SU-DHL-6 (cell line): Measurements from ENCODE around the gene GPAM.

ENCODE experiments used
- H2AFZ ChIP-seq: fragments of 200-600 bp; sonication (generic); 2 replicates; pipeline ENCODE4 v1.6.1; 2014; ENCODE audit warnings: low read depth, mild to moderate bottlenecking, moderate library complexity, mixed read lengths, antibody characterized with exemption, low read length; ENCODE audit not compliant: severe bottlenecking
- H3F3A ChIP-seq: fragments of 200-600 bp; shearing (Covaris generic); 2 replicates; pipeline ENCODE4 v1.6.0; 2016; ENCODE audit warnings: antibody characterized with exemption, mild to moderate bottlenecking; ENCODE audit not compliant: insufficient read depth
- H3K27ac ChIP-seq: fragments of 200-600 bp; sonication (generic); 2 replicates; pipeline ENCODE4 v1.5.1; 2016; ENCODE audit warnings: low read depth, mild to moderate bottlenecking, low read length, moderate library complexity, mixed read lengths
- H3K27me3 ChIP-seq: fragments of 200-600 bp; sonication (generic), shearing (Covaris generic); 2 replicates; pipeline ENCODE4 v1.6.0; 2014; ENCODE audit warnings: mild to moderate bottlenecking, low read length
- H3K36me3 ChIP-seq: fragments of 200-600 bp; sonication (generic); 2 replicates; pipeline ENCODE4 v1.6.1; 2014; ENCODE audit warnings: mild to moderate bottlenecking, low read length, mixed read lengths
- H3K4me2 ChIP-seq: fragments of 300-600, 200-600 bp; shearing (Covaris generic), sonication (generic); 2 replicates; pipeline ENCODE4 v1.6.0; 2014; ENCODE audit warnings: low read length, low read depth, mild to moderate bottlenecking; ENCODE audit not compliant: poor library complexity, severe bottlenecking
- H3K4me3 ChIP-seq: fragments of 200-600 bp; sonication (generic); 2 replicates; pipeline ENCODE4 v1.5.1; 2014; ENCODE audit warnings: antibody characterized with exemption, low read length, mild to moderate bottlenecking, mixed read lengths; ENCODE audit not compliant: insufficient read depth, poor library complexity, severe bottlenecking
- H3K79me2 ChIP-seq: fragments of 200-600 bp; sonication (generic); 2 replicates; pipeline ENCODE4 v1.6.1; 2014; ENCODE audit warnings: mild to moderate bottlenecking, low read length, moderate library complexity; ENCODE audit not compliant: insufficient read depth
- H3K9ac ChIP-seq: fragments of 200-600 bp; sonication (generic); 2 replicates; pipeline ENCODE4 v1.7.0; 2014; ENCODE audit warnings: mild to moderate bottlenecking, low read length
- H3K9me2 ChIP-seq: fragments of 200-600 bp; sonication (generic); replicated peaks from 2 replicates; pipeline ENCODE4 v1.6.1; 2014; ENCODE audit warnings: low read length; ENCODE audit not compliant: insufficient read depth
- H3K9me3 ChIP-seq: fragments of 200-600 bp; sonication (generic); 2 replicates; pipeline ENCODE4 v1.6.1; 2014; ENCODE audit warnings: low read length, mixed read lengths; ENCODE audit not compliant: insufficient read depth
- H4K20me1 ChIP-seq: fragments of 200-600 bp; sonication (generic); 2 replicates; pipeline ENCODE4 v1.6.1; 2014; ENCODE audit warnings: low read depth, mild to moderate bottlenecking, antibody characterized with exemption, low read length, moderate library complexity, mixed read lengths
- CTCF ChIP-seq: fragments of 200-600 bp; sonication (generic); IDR thresholded peaks from one replicate; pipeline ENCODE4 v1.5.1; 2017; ENCODE audit warnings: antibody characterized with exemption, mild to moderate bottlenecking, low read length, moderate library complexity; ENCODE audit not compliant: insufficient read depth, poor library complexity, severe bottlenecking
- EZH2phosphoT487 ChIP-seq: fragments of 200-600 bp; sonication (generic), shearing (Covaris generic); conservative IDR thresholded peaks from 2 replicates; pipeline ENCODE4 v1.6.1; 2018; ENCODE audit warnings: mild to moderate bottlenecking, antibody characterized with exemption, low read length, moderate library complexity, mixed read lengths

Gene GPAM

GRCh38 chr10:112136486-112137153, 46.9 kb downstream of the GPAM start:
- TF ChIP-seq CTCF = no peak
- no peak for TF ChIP-seq EZH2phosphoT487
- no peaks in the 10 kb centered on the region for H3K9me3 ChIP-seq
- H3K9ac ChIP-seq = no peak overlapping the region
- H4K20me1 ChIP-seq = no peaks in the 10 kb centered on the region
- no peak overlapping the region for H3K27ac ChIP-seq
- H3K4me2 ChIP-seq = no peak overlapping the region
- no peaks in the 10 kb centered on the region for H3K36me3 ChIP-seq
- H3F3A ChIP-seq = no peaks in the 10 kb centered on the region
- no peaks in the 10 kb centered on the region for H3K79me2 ChIP-seq
- no peaks in the 10 kb centered on the region for H3K9me2 ChIP-seq
- no peak overlapping the region for H3K4me3 ChIP-seq
- H3K27me3 ChIP-seq = no peaks in the 10 kb centered on the region
- H2AFZ ChIP-seq = no peak overlapping the region

DNA sequence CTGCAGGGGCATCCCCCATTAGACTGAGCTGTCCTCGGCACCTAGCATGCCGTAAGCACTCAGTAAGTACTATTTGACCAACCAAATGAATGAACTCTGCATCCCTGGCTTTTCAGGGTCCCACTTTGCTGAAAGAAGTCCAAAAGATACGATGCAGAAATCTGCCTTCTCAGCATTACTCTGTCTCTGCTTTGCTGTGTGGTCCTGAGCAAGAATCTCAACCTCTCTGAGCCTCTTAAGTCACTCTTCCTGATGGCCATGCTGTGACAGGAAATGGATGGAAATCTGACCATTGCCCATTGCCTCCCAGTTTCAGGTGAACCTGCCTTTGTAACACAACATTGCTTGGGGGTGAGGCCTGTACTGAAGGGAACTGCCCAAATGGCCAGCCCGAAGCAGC, 48.0 kb downstream of the GPAM start:
- Histone ChIP-seq H3K9me3 (no peaks in the 10 kb centered on the region), H3K4me3 (no peak overlapping the region), H3F3A (no peaks in the 10 kb centered on the region), H3K27me3 (no peaks in the 10 kb centered on the region), H3K9ac (no peak overlapping the region), H3K36me3 (no peaks in the 10 kb centered on the region), H2AFZ (no peak overlapping the region), H3K79me2 (no peaks in the 10 kb centered on the region), H4K20me1 (no peaks in the 10 kb centered on the region), H3K9me2 (no peaks in the 10 kb centered on the region), H3K27ac (no peak overlapping the region), H3K4me2 (no peak overlapping the region)
- TF ChIP-seq CTCF = no peak
- no peak for TF ChIP-seq EZH2phosphoT487

GRCh38 chr10:112132435-112132834, 51.1 kb downstream of the GPAM start:
- no peaks in the 10 kb centered on the region for H3K79me2 ChIP-seq
- H3K27ac ChIP-seq = no peak overlapping the region
- H3K9ac ChIP-seq = no peak overlapping the region
- no peaks in the 10 kb centered on the region for H3K9me2 ChIP-seq
- no peaks in the 10 kb centered on the region for H4K20me1 ChIP-seq
- TF ChIP-seq CTCF (no peak), EZH2phosphoT487 (no peak)
- no peak overlapping the region for H3K4me2 ChIP-seq
- H3F3A ChIP-seq = no peaks in the 10 kb centered on the region
- no peaks in the 10 kb centered on the region for H3K36me3 ChIP-seq
- H3K27me3 ChIP-seq = no peaks in the 10 kb centered on the region
- no peak overlapping the region for H3K4me3 ChIP-seq
- no peaks in the 10 kb centered on the region for H3K9me3 ChIP-seq
- no peak overlapping the region for H2AFZ ChIP-seq
